Lung (tissue), 12 donors: Measurements from ENCODE around the gene PCDHA10. TPM values are rescaled to one million over a fixed set of nuclear protein-coding genes. Genes with fewer than 3 reads are reported as not detected.
A peak's percentile ranks its signal among the peaks of the same experiment; 100 is the strongest.
"Not testable (repeated sequence)": the region's sequence is repeated elsewhere in the genome, so short reads cannot be mapped to it uniquely, and the experiment has no call there.

ENCODE experiments used
- ATAC-seq: fragments of 200-7000 bp; cut with Tn5 transposase; one replicate; pipeline ENCODE4 v1.9.1; 2020; ENCODE audit warnings: moderate number of reproducible peaks; ENCODE audit not compliant: insufficient read depth, low FRiP score
- DNase-seq, 3 donors: peaks; one replicate each; pipeline ENCODE4 v3.0.0-alpha.2; 2013 to 2017
- H3K27ac ChIP-seq, 2 donors: one replicate each; pipeline ENCODE4 v1.5.1; 2013; ENCODE audit warnings: mild to moderate bottlenecking in 2 of 2, moderate library complexity in 2 of 2, control low read depth in 1 of 2, inconsistent platforms in 1 of 2, low read depth in 1 of 2, low read length in 1 of 2
- H3K27me3 ChIP-seq, 3 donors: one replicate each; pipeline ENCODE4 v1.5.1; 2013; ENCODE audit warnings: low read length in 2 of 3; ENCODE audit not compliant: control insufficient read depth in 3 of 3, insufficient read depth in 3 of 3
- H3K36me3 ChIP-seq, 4 donors: one replicate each; pipeline ENCODE4 v1.5.1; 2013; ENCODE audit warnings: low read length in 4 of 4, mild to moderate bottlenecking in 1 of 4, moderate library complexity in 1 of 4; ENCODE audit not compliant: control insufficient read depth in 4 of 4, insufficient read depth in 4 of 4
- H3K4me1 ChIP-seq, 5 donors: one replicate each; pipeline ENCODE4 v1.5.1; 2013; ENCODE audit warnings: low read length in 5 of 5, mild to moderate bottlenecking in 2 of 5, moderate library complexity in 1 of 5; ENCODE audit not compliant: control insufficient read depth in 5 of 5, insufficient read depth in 5 of 5
- H3K4me3 ChIP-seq: one replicate; pipeline ENCODE4 v1.5.1; 2013; ENCODE audit warnings: mild to moderate bottlenecking, control low read depth, moderate library complexity
- H3K9ac ChIP-seq, 2 donors: one replicate each; pipeline ENCODE4 v1.5.1; 2013; ENCODE audit warnings: low read length in 2 of 2, control low read depth in 1 of 2; ENCODE audit not compliant: insufficient read depth in 1 of 2
- H3K9me3 ChIP-seq, 4 donors: one replicate each; pipeline ENCODE4 v1.5.1; 2013; ENCODE audit warnings: low read length in 3 of 4, mild to moderate bottlenecking in 1 of 4, moderate library complexity in 1 of 4; ENCODE audit not compliant: control insufficient read depth in 4 of 4, insufficient read depth in 3 of 4
- WGBS, 2 donors: extraction: QIAGEN DNeasy Blood & Tissue Kit; methylation state at CpG; one replicate each; pipeline ENCODE4 v1.1.7; 2013; 5-methylcytosine and 5-hydroxymethylcytosine counted together
- polyA plus RNA-seq, 2 donors: library from polyadenylated mRNA; stranded (reverse); fragments of 200-250 nt; gene quantifications; one replicate each; pipeline ENCODE4 v1.2.1, GENCODE V29; 2013
- total RNA-seq, 2 donors: library from RNA; depleted of rRNA in 1 of 2; stranded (reverse); fragments of >200 nt in 1 of 2; gene quantifications; one replicate each; pipeline ENCODE4 v1.2.1, GENCODE V29; 2014 to 2021
- TF ChIP-seq, protein P1 (sequence below): IDR thresholded peaks from 2 replicates; pipeline ENCODE4 v1.5.1; 2012; ENCODE audit warnings: mild to moderate bottlenecking; ENCODE audit errors: control extremely low read depth, extremely low read depth
- donor health status: control.
- donor health status: control.
- donor health status: Bipolar disorder and iron deficiency.
- donor health status: healthy.
- donor health status: DM: yes; HTN: yes; CAD: no.

PCDHA10 gene
- total and polyA plus RNA-seq, 4 donors, result 0.02 to 1.6 (median 0.30) TPM

DNA sequence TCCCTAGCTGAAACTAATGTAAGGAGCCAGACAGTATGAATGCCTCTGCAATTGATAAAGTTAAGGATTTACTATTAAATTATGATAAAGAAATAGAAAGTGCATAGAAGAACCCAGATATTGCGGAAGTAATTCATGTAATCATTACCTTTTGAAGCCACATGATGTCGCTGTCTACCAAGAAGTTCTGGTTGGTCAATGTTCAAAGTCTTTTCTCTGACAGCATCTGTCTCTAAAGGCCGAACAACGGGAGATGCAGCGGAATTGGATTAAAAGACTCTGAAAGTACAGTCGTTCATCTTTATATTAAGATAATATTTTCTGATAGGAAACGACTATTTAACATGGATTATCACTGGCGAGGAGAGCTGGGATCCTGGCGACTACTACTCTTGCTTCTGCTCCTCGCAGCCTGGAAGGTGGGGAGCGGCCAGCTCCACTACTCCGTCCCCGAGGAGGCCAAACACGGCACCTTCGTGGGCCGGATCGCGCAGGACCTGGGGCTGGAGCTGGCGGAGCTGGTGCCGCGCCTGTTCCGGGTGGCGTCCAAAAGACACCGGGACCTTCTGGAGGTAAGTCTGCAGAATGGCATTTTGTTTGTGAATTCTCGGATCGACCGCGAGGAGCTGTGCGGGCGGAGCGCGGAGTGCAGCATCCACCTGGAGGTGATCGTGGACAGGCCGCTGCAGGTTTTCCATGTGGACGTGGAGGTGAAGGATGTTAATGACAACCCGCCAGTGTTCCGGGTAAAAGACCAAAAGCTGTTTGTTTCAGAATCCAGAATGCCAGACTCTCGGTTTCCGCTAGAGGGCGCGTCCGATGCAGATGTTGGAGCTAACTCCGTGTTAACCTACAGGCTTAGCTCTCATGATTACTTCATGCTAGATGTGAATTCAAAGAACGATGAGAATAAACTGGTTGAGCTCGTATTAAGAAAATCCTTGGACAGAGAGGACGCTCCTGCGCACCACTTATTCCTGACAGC lies 14.4 kb upstream of the PCDHA10 start, which contains the start of gene PCDHA8:
Gene PCDHA8, plus strand, starts transcription at position 210 of the 985 bp plus-strand sequence. Its CDS starts 135 bp downstream, at position 345.
- TF ChIP-seq, protein P1, sequence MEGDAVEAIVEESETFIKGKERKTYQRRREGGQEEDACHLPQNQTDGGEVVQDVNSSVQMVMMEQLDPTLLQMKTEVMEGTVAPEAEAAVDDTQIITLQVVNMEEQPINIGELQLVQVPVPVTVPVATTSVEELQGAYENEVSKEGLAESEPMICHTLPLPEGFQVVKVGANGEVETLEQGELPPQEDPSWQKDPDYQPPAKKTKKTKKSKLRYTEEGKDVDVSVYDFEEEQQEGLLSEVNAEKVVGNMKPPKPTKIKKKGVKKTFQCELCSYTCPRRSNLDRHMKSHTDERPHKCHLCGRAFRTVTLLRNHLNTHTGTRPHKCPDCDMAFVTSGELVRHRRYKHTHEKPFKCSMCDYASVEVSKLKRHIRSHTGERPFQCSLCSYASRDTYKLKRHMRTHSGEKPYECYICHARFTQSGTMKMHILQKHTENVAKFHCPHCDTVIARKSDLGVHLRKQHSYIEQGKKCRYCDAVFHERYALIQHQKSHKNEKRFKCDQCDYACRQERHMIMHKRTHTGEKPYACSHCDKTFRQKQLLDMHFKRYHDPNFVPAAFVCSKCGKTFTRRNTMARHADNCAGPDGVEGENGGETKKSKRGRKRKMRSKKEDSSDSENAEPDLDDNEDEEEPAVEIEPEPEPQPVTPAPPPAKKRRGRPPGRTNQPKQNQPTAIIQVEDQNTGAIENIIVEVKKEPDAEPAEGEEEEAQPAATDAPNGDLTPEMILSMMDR, result no peak
- Histone ChIP-seq H3K9ac (no peak within 1 kb of the TSS), H3K9me3 (peaks cover 0 to 13% (median 1%) of the 10 kb centered on the region in 4 donors), H3K36me3 (no peaks in the 10 kb centered on the region), H3K4me3 (no peak within 1 kb of the TSS), H3K4me1 (no peaks in the 10 kb centered on the region), H3K27me3 (no peaks in the 10 kb centered on the region), H3K27ac (no peak within 1 kb of the TSS)
- DNase-seq (peak in 1 of 3 donors; percentile 1), ATAC-seq (no peak)
- 17 to 25% methylated on average over 40 to 47 of the region's 47 CpGs for WGBS, 2 donors

DNA sequence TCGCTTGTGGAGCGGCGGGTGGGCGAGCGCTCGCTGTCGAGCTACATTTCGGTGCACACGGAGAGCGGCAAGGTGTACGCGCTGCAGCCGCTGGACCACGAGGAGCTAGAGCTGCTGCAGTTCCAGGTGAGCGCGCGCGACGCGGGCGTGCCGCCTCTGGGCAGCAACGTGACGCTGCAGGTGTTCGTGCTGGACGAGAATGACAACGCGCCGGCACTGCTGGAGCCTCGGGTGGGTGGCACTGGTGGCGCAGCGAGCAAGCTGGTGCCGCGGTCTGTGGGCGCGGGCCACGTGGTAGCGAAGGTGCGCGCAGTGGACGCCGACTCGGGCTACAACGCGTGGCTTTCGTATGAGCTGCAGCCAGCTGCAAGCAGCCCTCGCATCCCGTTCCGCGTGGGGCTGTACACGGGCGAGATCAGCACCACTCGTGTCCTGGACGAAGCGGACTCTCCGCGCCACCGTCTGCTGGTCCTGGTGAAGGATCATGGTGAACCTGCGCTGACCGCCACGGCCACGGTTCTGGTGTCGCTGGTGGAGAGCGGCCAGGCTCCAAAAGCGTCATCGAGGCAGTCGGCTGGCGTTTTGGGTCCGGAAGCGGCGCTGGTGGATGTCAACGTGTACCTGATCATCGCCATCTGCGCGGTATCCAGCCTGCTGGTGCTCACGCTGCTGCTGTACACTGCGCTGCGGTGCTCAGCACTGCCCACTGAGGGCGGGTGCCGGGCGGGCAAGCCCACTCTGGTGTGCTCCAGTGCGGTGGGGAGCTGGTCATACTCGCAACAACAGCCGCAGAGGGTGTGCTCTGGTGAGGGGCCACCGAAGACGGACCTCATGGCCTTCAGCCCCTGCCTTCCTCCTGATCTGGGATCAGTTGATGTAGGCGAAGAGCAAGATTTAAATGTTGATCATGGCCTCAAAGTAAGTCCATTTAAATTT lies 12.6 kb upstream of the PCDHA10 start:
- DNase-seq, result no peak
- no peaks in the 10 kb centered on the region for H3K4me1 ChIP-seq
- no peaks in the 10 kb centered on the region for H3K36me3 ChIP-seq
- H3K27ac ChIP-seq, result no peak overlapping the region
- H3K9me3 ChIP-seq, result peaks cover 0 to 7% (median 1%) of the 10 kb centered on the region in 4 donors
- no peak overlapping the region for H3K4me3 ChIP-seq
- ATAC-seq, result no peak
- H3K27me3 ChIP-seq, result no peaks in the 10 kb centered on the region
- TF ChIP-seq, protein P1, result no peak
- 54% methylated on average over 48 of the region's 87 CpGs; no CpG with 5 or more reads in 1 of the 2 donors for WGBS, 2 donors
- no peak overlapping the region for H3K9ac ChIP-seq

DNA sequence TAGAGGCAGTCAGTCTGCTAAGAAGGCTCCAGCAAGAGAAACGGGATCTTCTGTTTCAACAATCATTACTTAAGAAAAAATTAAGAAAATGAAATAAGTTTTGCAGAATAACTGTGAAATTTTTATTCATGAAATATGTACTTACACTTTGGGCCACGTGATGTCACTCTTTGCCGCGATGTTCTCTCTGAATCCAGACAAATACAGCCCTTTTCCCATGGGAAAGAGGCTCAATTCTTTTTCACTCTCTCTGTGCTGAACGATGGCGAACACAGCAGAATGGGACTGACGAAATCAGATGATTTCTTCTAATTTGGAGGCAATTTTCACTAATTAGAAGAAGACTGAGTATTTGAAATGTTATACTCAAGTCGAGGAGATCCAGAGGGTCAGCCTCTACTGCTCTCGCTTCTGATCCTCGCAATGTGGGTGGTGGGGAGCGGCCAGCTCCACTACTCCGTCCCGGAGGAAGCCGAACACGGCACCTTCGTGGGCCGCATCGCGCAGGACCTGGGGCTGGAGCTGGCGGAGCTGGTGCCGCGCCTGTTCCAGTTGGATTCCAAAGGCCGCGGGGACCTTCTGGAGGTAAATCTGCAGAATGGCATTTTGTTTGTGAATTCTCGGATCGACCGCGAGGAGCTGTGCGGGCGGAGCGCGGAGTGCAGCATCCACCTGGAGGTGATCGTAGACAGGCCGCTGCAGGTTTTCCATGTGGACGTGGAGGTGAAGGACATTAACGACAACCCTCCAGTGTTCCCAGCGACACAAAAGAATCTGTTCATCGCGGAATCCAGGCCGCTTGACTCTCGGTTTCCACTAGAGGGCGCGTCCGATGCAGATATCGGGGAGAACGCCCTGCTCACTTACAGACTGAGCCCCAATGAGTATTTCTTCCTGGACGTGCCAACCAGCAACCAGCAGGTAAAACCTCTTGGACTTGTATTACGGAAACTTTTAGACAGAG lies 7.3 kb upstream of the PCDHA10 start, which contains the start of gene PCDHA9:
Gene PCDHA9, plus strand, starts transcription at position 244 of the 964 bp plus-strand sequence. Its CDS starts 114 bp downstream, at position 358.
- H3K9ac ChIP-seq, H3K4me3 ChIP-seq, ATAC-seq, H3K27me3 ChIP-seq, H3K36me3 ChIP-seq, H3K27ac ChIP-seq, H3K4me1 ChIP-seq, H3K9me3 ChIP-seq: not testable (repeated sequence)
- peak in 2 of 3 donors; percentile 7 to 14 for DNase-seq
- WGBS, 2 donors, result 6 to 23% methylated on average over 9 to 36 of the region's 48 CpGs

GRCh38 chr5:140849831-140850634 lies 5.7 kb upstream of the PCDHA10 start:
- ATAC-seq, DNase-seq, H3K27me3 ChIP-seq: not testable (repeated sequence)

More at GRCh38 chr5:140849831-140850634, 5.7 kb upstream of the PCDHA10 start:
- not testable (repeated sequence) for H3K36me3 ChIP-seq, H3K4me1 ChIP-seq, H3K9ac ChIP-seq, H3K9me3 ChIP-seq, H3K27ac ChIP-seq, H3K4me3 ChIP-seq
- 49% methylated on average over 59 of the region's 101 CpGs; no CpG with 5 or more reads in 1 of the 2 donors for WGBS, 2 donors
